Measurements from ENCODE around the gene NDC1.
"Not testable (repeated sequence)": the region's sequence is repeated elsewhere in the genome, so short reads cannot be mapped to it uniquely, and the experiment has no call there.

NDC1 gene
- total RNA-seq = 23.2 to 119 (median 42.6) reads per million in 3 experiments

GRCh38 chr1:53837924-53838653 lies at the start of gene NDC1:
Gene NDC1 (minus strand): TSS chr1:53838296. CDS start chr1:53838261, 35 bp downstream.
- peak; percentile 92 for DNase-seq

GRCh38 chr1:53883600-53883999 lies 45.5 kb upstream of the NDC1 start:
- not testable (repeated sequence) for DNase-seq

- DNase-seq = not testable (repeated sequence)
These were observed 43.8 kb upstream of the NDC1 start for GRCh38 chr1:53881853-53882252.

- no peak for DNase-seq
These were observed 40.5 kb upstream of the NDC1 start for GRCh38 chr1:53878492-53879105.

GRCh38 chr1:53875150-53875549 lies 37.1 kb upstream of the NDC1 start:
- not testable (repeated sequence) for DNase-seq

GRCh38 chr1:53871773-53872484 lies 33.8 kb upstream of the NDC1 start:
- no peak for DNase-seq

- no peak for DNase-seq
These were observed 33.1 kb upstream of the NDC1 start for GRCh38 chr1:53871221-53871620.

- DNase-seq = no peak
These were observed 31.5 kb upstream of the NDC1 start for GRCh38 chr1:53869454-53870117.

GRCh38 chr1:53868565-53868964 lies 30.5 kb upstream of the NDC1 start:
- DNase-seq = no peak

- no peak for DNase-seq
These were observed 24.4 kb upstream of the NDC1 start for GRCh38 chr1:53862507-53862906.

- peak; percentile 56 for DNase-seq
These were observed 22.9 kb upstream of the NDC1 start for GRCh38 chr1:53860967-53861411.

- DNase-seq = no peak
These were observed 13.6 kb upstream of the NDC1 start for GRCh38 chr1:53851571-53852285.

- DNase-seq = no peak
These were observed 12.1 kb upstream of the NDC1 start for GRCh38 chr1:53850082-53850673.

- DNase-seq = no peak
These were observed 9.9 kb upstream of the NDC1 start for GRCh38 chr1:53847980-53848379.

GRCh38 chr1:53842347-53842746 lies 4.3 kb upstream of the NDC1 start:
- no peak for DNase-seq

GRCh38 chr1:53838654-53838974 lies 518 bp upstream of the NDC1 start:
- DNase-seq = no peak

GRCh38 chr1:53837646-53837923 lies 511 bp downstream of the NDC1 start:
- no peak for DNase-seq

- DNase-seq = no peak
These were observed 2.6 kb downstream of the NDC1 start for GRCh38 chr1:53835491-53835890.

GRCh38 chr1:53834776-53835175 lies 3.3 kb downstream of the NDC1 start:
- DNase-seq = no peak

- DNase-seq = no peak
These were observed 4.7 kb downstream of the NDC1 start for GRCh38 chr1:53833393-53833792.

GRCh38 chr1:53826367-53826766 lies 11.7 kb downstream of the NDC1 start:
- DNase-seq = no peak

- DNase-seq = no peak
These were observed 12.8 kb downstream of the NDC1 start for GRCh38 chr1:53825306-53825705.

- no peak for DNase-seq
These were observed 15.2 kb downstream of the NDC1 start for GRCh38 chr1:53822931-53823330.

All from central memory CD4-positive, alpha-beta T cell (primary cell).